ENCODE results near the gene CDC20B. TPM values are rescaled to one million over a fixed set of nuclear protein-coding genes. Genes with fewer than 3 reads are reported as not detected.

The CDC20B gene
- polyA plus RNA-seq, 1 of the 3 experiments (the other 2 are of a cell fraction): 0.03 TPM

DNA sequence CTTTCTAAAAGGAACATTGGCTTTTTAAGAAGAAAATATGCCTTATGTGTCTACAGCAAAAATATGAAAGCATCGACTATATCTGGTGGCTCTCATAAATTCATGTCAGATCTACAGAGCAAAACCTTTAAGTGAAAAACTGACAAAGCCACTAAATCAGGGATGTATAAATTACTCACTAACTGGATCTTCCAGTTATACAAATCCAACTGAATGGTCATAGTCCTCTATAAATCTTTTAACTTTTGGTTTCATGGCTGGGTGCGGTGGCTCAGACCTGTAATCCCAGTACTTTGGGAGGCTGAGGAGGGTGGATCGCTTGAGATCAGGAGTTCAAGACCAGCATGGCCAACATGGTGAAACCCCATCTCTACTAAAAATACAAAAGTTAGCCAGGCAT, 99.8 kb downstream of the CDC20B start:
- 34% methylated on average over 3 of the region's 3 CpGs for WGBS (ENCODE audit: low lambda C conversion rate)
- TF ChIP-seq TEAD4 (IDR thresholded peaks at IDR 0.05; ENCODE audit: borderline replicate concordance, insufficient read depth) (no peak), FOSL2 (IDR thresholded peaks at IDR 0.05; ENCODE audit: borderline replicate concordance, low read depth) (no peak), FOXJ3 (CRISPR knock-in tag; IDR thresholded peaks at IDR 0.05) (no peak), MEF2A (IDR thresholded peaks at IDR 0.05; ENCODE audit: borderline replicate concordance, low read depth) (no peak), PBX3 (IDR thresholded peaks at IDR 0.05) (no peak), EP300 (IDR thresholded peaks at IDR 0.05; ENCODE audit: borderline replicate concordance in 1 of 2, low read depth in 1 of 2, low read length in 1 of 2) (no peak), SIN3A (IDR thresholded peaks at IDR 0.05; ENCODE audit: borderline replicate concordance, low read depth, low read length) (no peak), USF2 (IDR thresholded peaks at IDR 0.05; ENCODE audit: borderline replicate concordance, low read depth, low read length) (no peak), POLR2AphosphoS5 (IDR thresholded peaks at IDR 0.05; ENCODE audit: low read depth, low read length) (no peak), YY1 (IDR thresholded peaks at IDR 0.05; ENCODE audit: low read depth) (no peak)
- TF ChIP-seq, protein P1, sequence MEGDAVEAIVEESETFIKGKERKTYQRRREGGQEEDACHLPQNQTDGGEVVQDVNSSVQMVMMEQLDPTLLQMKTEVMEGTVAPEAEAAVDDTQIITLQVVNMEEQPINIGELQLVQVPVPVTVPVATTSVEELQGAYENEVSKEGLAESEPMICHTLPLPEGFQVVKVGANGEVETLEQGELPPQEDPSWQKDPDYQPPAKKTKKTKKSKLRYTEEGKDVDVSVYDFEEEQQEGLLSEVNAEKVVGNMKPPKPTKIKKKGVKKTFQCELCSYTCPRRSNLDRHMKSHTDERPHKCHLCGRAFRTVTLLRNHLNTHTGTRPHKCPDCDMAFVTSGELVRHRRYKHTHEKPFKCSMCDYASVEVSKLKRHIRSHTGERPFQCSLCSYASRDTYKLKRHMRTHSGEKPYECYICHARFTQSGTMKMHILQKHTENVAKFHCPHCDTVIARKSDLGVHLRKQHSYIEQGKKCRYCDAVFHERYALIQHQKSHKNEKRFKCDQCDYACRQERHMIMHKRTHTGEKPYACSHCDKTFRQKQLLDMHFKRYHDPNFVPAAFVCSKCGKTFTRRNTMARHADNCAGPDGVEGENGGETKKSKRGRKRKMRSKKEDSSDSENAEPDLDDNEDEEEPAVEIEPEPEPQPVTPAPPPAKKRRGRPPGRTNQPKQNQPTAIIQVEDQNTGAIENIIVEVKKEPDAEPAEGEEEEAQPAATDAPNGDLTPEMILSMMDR (IDR thresholded peaks at IDR 0.05): no peak
- TF ChIP-seq, protein P2, sequence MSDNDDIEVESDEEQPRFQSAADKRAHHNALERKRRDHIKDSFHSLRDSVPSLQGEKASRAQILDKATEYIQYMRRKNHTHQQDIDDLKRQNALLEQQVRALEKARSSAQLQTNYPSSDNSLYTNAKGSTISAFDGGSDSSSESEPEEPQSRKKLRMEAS (IDR thresholded peaks at IDR 0.05; ENCODE audit: low read depth): no peak
- Histone ChIP-seq H4K20me1 (ENCODE audit: insufficient read depth) (no peaks in the 10 kb centered on the region), H3K36me3 (replicated peaks in 1 of 2; ENCODE audit: control insufficient read depth in 1 of 2, insufficient read depth in 2 of 2, low read length in 1 of 2) (no peaks in the 10 kb centered on the region), H3K4me2 (no peak overlapping the region), H3K9ac (no peak overlapping the region), H3K4me3 (ENCODE audit: low read depth in 2 of 2, low read length in 1 of 2) (no peak overlapping the region), H3K9me2 (no peaks in the 10 kb centered on the region), H3K27ac (ENCODE audit: low read depth in 2 of 2, low read length in 1 of 2) (no peak overlapping the region), H3K79me2 (ENCODE audit: insufficient read depth) (no peaks in the 10 kb centered on the region), H3K9me3 (no peaks in the 10 kb centered on the region), H3K27me3 (ENCODE audit: insufficient read depth) (peaks cover 9% of the 10 kb centered on the region; the same call in 1 of the 2 replicates), H3K4me1 (ENCODE audit: control insufficient read depth in 1 of 2, insufficient read depth in 2 of 2, low read depth in 1 of 2, low read length in 1 of 2) (no peaks in the 10 kb centered on the region), H3F3A (replicated peaks; ENCODE audit: insufficient read depth) (no peaks in the 10 kb centered on the region), H2AFZ (ENCODE audit: low read depth) (0 out of 2 replicates have a peak overlapping the region, but pooled peaks have one; percentile 36)
- no peak for DNase-seq
- ChIA-PET POLR2A (no interaction called here), CTCF (interaction anchor here (2.0 kb wide), 1 partner anchor 73 kb away, joined by 4 read pairs; no protein-coding TSS in a partner anchor)

DNA sequence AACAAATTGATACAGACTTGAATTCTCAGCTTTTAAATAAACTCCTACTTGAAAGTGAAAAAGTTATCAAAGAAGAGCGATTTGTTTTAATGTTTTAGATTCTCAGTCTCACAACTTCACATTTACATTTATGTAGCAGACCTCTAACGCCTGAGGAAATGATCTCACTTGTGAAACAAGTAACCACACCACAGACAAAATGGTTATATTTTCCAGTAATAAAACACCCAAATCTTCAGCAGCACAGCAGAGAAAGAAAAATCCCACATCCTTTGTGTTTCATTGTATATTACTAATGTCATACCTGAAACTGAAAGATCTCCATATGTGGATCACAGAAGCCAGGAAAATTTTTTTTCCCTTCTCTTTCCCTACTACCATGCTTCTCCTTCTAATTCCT, 100.3 kb downstream of the CDC20B start:
- H3K36me3 ChIP-seq (replicated peaks in 1 of 2; ENCODE audit: control insufficient read depth in 1 of 2, insufficient read depth in 2 of 2, low read length in 1 of 2): no peaks in the 10 kb centered on the region
- H3K27ac ChIP-seq (ENCODE audit: low read depth in 2 of 2, low read length in 1 of 2): no peak overlapping the region
- POLR2A ChIA-PET: no interaction called here
- no peaks in the 10 kb centered on the region for H3K9me2 ChIP-seq
- no peak overlapping the region for H3K9ac ChIP-seq
- WGBS (ENCODE audit: low lambda C conversion rate): 0% methylated on average over 2 of the region's 2 CpGs
- no peak overlapping the region for H3K4me3 ChIP-seq (ENCODE audit: low read depth in 2 of 2, low read length in 1 of 2)
- H4K20me1 ChIP-seq (ENCODE audit: insufficient read depth): no peaks in the 10 kb centered on the region
- H3F3A ChIP-seq (replicated peaks; ENCODE audit: insufficient read depth): no peaks in the 10 kb centered on the region
- H2AFZ ChIP-seq (ENCODE audit: low read depth): 0 out of 2 replicates have a peak overlapping the region, but pooled peaks have one; percentile 36
- H3K4me2 ChIP-seq: no peak overlapping the region
- H3K27me3 ChIP-seq (ENCODE audit: insufficient read depth): peaks cover 9% of the 10 kb centered on the region; the same call in 1 of the 2 replicates
- H3K4me1 ChIP-seq (ENCODE audit: control insufficient read depth in 1 of 2, insufficient read depth in 2 of 2, low read depth in 1 of 2, low read length in 1 of 2): no peaks in the 10 kb centered on the region
- no peak for DNase-seq
- no peaks in the 10 kb centered on the region for H3K79me2 ChIP-seq (ENCODE audit: insufficient read depth)
- no peaks in the 10 kb centered on the region for H3K9me3 ChIP-seq
- CTCF ChIA-PET: interaction anchor here (2.0 kb wide), 1 partner anchor 74 kb away, joined by 4 read pairs; no protein-coding TSS in a partner anchor
- TF ChIP-seq POLR2AphosphoS5 (IDR thresholded peaks at IDR 0.05; ENCODE audit: low read depth, low read length) (no peak), USF1 (IDR thresholded peaks at IDR 0.05; ENCODE audit: borderline replicate concordance, low read depth) (no peak), JUND (IDR thresholded peaks at IDR 0.05) (no peak), FOXJ3 (CRISPR knock-in tag; IDR thresholded peaks at IDR 0.05) (no peak), TEAD4 (IDR thresholded peaks at IDR 0.05; ENCODE audit: borderline replicate concordance, insufficient read depth) (no peak), PBX3 (IDR thresholded peaks at IDR 0.05) (no peak), RFX5 (IDR thresholded peaks at IDR 0.05; ENCODE audit: low read length) (no peak), YY1 (IDR thresholded peaks at IDR 0.05; ENCODE audit: low read depth) (no peak)
- TF ChIP-seq, protein P3, sequence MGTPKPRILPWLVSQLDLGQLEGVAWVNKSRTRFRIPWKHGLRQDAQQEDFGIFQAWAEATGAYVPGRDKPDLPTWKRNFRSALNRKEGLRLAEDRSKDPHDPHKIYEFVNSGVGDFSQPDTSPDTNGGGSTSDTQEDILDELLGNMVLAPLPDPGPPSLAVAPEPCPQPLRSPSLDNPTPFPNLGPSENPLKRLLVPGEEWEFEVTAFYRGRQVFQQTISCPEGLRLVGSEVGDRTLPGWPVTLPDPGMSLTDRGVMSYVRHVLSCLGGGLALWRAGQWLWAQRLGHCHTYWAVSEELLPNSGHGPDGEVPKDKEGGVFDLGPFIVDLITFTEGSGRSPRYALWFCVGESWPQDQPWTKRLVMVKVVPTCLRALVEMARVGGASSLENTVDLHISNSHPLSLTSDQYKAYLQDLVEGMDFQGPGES (IDR thresholded peaks at IDR 0.05; ENCODE audit: low read depth, low read length): no peak
- TF ChIP-seq, protein P1 (IDR thresholded peaks at IDR 0.05): no peak

All from SK-N-SH (cell line).